AG09319 (cell line): ENCODE data around the gene CDK2.

ENCODE experiments used
- DNase-seq: peaks from one replicate; pipeline ENCODE4 v3.0.0-alpha.2; 2010; ENCODE audit warnings: low read depth; ENCODE audit errors: extremely low read depth
- TF ChIP-seq, protein P1 (sequence below): IDR thresholded peaks from 2 replicates; pipeline ENCODE4 v1.5.1; 2011; ENCODE audit warnings: low read depth, mild to moderate bottlenecking, inconsistent platforms, low read length, moderate library complexity

CDK2 gene

DNA sequence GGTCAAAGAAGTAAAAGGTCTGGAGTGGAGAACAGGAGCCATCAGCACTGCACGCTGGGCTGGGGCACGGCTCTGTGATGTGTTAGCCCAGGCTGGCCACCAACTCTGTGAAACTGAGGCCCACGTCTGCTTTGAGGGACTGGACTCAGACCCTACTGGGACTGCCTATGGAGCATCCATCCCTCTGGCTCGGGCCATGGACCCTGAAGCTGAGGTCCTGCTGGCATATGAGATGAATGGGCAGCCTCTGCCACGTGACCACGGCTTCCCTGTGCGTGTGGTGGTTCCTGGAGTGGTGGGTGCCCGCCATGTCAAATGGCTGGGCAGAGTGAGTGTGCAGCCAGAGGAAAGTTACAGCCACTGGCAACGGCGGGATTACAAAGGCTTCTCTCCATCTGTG, 37.6 kb downstream of the CDK2 start:
- TF ChIP-seq, protein P1, sequence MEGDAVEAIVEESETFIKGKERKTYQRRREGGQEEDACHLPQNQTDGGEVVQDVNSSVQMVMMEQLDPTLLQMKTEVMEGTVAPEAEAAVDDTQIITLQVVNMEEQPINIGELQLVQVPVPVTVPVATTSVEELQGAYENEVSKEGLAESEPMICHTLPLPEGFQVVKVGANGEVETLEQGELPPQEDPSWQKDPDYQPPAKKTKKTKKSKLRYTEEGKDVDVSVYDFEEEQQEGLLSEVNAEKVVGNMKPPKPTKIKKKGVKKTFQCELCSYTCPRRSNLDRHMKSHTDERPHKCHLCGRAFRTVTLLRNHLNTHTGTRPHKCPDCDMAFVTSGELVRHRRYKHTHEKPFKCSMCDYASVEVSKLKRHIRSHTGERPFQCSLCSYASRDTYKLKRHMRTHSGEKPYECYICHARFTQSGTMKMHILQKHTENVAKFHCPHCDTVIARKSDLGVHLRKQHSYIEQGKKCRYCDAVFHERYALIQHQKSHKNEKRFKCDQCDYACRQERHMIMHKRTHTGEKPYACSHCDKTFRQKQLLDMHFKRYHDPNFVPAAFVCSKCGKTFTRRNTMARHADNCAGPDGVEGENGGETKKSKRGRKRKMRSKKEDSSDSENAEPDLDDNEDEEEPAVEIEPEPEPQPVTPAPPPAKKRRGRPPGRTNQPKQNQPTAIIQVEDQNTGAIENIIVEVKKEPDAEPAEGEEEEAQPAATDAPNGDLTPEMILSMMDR, result no peak
- DNase-seq, result no peak

DNA sequence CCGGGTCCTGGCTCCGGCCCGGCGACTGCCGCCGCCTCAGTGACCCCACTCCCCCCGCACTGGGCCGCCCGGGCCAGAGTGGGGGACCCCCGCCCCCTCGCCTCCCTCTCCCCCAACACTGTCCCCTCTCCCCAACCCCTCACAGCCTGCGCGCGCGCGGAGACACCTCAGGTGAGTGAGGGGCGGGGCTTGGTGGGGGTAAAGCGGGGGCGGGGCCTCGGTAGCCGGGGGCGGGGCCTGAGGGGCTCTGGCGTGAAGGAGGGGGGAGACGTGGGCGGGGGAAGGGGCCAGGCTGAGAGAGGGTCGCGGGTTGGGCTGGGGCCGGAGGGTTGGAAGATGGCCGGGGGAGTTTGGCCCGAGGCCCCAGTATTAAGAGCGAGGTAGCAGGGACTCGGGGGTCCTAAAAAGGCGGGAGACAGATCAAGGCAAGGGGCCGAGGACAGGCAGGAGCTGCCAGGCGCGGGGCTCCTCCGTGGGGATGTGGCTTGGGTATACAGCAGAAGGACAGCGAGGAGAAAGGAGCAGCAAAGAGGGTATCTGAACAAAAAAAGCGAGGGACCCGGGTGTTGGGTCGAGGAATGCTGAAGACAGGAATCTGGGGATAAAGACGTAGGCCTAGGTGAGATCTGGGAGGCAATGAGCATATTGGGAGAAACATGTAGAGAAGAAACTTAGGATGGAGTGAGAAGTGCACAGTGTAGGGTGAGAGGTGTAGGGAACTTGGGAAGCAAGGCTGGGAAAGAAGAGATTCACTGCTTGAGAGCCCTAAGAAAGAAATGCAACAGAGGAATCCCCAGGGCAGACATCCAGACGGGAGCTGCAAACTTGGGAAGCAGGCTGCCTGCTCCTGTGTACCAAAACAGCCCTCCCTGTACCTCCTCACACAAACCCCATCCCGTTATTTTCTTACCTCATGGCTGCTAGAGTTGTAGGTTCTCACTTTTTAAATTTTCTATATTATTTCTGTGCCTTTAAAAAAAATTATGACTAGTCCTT, 41.2 kb downstream of the CDK2 start:
- TF ChIP-seq, protein P1, result no peak
- no peak for DNase-seq

DNA sequence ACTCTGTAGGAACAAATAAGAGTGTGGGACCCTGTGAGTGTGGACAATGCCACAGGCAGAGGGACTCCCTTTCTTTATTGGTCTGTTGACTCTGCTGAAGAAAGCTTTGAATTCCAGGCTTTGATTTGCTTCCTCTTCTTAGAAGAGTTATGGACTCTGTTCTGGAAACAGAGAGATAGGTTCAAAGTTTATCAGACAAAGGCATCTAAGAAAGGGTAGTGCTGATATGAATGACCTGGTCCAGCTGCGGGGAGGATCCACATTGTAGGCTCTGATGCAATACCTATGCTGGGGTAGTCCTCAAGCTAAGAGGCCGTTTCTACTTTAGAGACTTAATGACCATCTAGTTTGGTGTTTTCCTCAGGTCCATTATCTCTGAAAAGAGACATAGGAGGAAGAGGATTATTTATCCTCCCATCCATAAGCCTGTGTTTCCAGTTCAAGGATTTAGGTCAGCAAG, 43.5 kb downstream of the CDK2 start:
- DNase-seq, result no peak

DNA sequence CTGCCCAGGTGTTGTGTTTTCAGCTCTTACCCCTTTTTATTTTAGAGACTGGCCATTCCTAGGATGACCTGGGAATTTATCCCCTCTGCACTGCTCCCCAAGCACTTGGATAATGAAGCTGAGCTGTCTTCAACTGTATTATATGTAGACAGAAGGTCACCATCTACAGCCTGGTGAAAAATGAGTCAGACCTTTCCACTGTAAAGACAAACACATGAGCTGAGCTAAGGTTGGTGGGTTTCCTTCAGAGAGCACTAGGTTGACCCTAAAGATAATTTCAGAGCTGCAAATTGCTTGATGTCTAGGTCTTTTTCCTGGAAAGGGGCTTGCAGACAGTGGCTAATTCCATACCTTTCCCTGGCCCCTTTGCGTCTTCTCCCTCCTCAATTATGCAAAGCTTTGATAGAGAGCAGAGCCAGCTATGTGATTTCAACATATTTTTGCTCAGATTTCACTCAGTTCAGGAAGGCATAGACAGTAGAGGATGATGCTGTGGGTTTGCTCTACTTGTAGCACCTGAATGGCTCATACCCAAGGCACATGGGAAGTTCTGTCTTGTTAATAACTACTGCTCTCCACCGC, 45.0 kb downstream of the CDK2 start:
- DNase-seq, result no peak
- TF ChIP-seq, protein P1, result no peak

More for the DNA sequence above, 43.5 kb downstream of the CDK2 start:
- TF ChIP-seq, protein P1, result no peak

DNA sequence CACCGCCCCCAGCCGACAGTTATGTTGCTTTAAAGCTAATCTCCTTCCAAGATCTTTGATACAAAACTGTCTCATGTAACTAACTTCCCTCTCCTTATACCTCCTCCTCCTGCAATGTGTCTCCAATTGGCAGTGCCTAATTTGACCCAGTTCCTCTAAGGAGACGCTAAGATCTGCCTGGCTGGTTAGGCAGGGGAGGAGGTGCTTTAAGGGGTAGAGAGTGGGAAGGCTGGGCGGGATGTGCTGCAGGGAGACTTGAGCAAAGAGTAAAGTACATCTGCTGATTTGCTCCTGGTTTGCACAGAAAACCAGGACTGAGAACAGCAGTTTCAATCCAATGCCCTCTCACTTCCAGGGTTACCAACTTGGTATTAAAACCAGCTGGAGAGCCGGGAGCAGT, 46.9 kb downstream of the CDK2 start:
- TF ChIP-seq, protein P1, result no peak

DNA sequence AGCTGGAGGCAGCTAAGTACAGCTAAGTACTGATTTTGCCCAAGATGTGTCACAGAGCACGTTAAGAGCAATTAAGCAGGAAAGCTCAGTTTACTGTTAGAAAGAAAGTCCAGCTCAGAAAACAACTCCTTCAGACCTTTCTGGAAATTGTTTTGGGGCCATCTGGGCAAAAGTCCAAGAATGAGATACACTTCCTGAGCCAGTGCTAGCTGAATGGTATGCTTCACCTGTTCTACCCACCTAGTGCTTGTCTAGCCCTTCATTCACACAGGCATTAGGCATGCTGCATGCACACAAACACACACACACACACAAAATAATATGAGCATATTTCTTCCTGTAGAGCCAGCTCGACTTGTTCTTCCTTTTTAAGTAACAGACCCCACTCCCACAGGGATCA, 47.6 kb downstream of the CDK2 start:
- DNase-seq, result no peak
- TF ChIP-seq, protein P1, result no peak

More for the DNA sequence above, 46.9 kb downstream of the CDK2 start:
- DNase-seq, result no peak

DNA sequence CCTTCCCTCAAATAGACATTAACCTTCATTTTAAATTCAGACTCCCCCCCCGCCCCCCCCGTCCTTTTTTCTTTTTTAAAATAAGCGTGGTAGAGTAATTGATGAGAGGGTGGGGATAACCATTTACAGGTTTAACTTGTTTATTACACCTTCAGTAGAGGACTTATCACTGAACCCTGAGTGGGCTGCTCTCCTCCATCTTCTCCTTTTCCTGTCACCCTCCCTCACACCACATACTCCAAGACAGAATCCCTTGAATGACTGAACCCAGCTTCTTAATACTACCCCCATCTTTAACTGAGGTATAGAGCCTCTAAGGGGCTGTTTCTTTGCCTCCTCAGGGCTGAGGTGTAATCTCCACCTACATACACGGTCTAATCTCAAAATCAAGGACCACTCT, 50.6 kb downstream of the CDK2 start:
- TF ChIP-seq, protein P1, result no peak
- no peak for DNase-seq
